GM12865 (cell line): ENCODE measurements around the gene GLYR1.

Experiments
- DNase-seq: peaks from one replicate; pipeline ENCODE4 v3.0.0; 2010; ENCODE audit warnings: low read depth
- H3K4me3 ChIP-seq: 2 replicates; pipeline ENCODE4 v1.5.1; 2011; ENCODE audit warnings: mild to moderate bottlenecking, low read depth, low read length, control low read depth
- CTCF ChIP-seq: IDR thresholded peaks from 2 replicates; pipeline ENCODE4 v1.5.1; 2011; ENCODE audit warnings: low read length, control low read depth, low read depth, inconsistent platforms; ENCODE audit not compliant: insufficient read depth; ENCODE audit errors: missing control alignments

The GLYR1 gene

GRCh38 chr16:4836727-4837126 lies 10.4 kb downstream of the GLYR1 start:
- no peak for TF ChIP-seq CTCF
- H3K4me3 ChIP-seq = no peak overlapping the region
- no peak for DNase-seq

- no peak for TF ChIP-seq CTCF
- no peak for DNase-seq
Observed at GRCh38 chr16:4833584-4833983, 13.5 kb downstream of the GLYR1 start.

GRCh38 chr16:4832698-4833343 lies 14.3 kb downstream of the GLYR1 start:
- DNase-seq = no peak
- no peak overlapping the region for H3K4me3 ChIP-seq
- no peak for TF ChIP-seq CTCF

More at GRCh38 chr16:4833584-4833983, 13.5 kb downstream of the GLYR1 start:
- H3K4me3 ChIP-seq = no peak overlapping the region

- TF ChIP-seq CTCF = no peak
- H3K4me3 ChIP-seq = no peak overlapping the region
- DNase-seq = no peak
Observed at GRCh38 chr16:4831616-4832015, 15.5 kb downstream of the GLYR1 start.

- no peak overlapping the region for H3K4me3 ChIP-seq
- no peak for DNase-seq
- no peak for TF ChIP-seq CTCF
Observed at GRCh38 chr16:4830408-4830807, 16.7 kb downstream of the GLYR1 start.

- no peak overlapping the region for H3K4me3 ChIP-seq
- no peak for TF ChIP-seq CTCF
- DNase-seq = no peak
Observed at GRCh38 chr16:4828567-4829321, 18.3 kb downstream of the GLYR1 start.
